Measurements from ENCODE around the gene ZSCAN29.
"Not testable (repeated sequence)": the region's sequence is repeated elsewhere in the genome, so short reads cannot be mapped to it uniquely, and the experiment has no call there.

DNA sequence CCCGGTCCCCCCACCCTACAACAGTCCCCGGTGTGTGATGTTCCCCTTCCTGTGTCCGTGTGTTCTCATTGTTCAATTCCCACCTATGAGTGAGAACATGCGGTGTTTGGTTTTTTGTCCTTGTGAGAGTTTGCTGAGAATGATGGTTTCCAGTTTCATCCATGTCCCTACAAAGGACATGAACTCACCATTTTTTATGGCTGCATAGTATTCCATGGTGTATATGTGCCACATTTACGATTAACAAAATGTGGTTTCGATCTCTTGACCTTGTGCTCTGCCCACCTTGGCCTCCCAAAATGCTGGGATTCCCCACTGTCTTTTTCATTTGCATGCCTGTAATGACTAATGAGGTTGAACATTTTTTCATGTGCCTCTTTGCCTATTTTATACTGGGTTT is 22.7 kb upstream of the ZSCAN29 start:
- not testable (repeated sequence) for TF ChIP-seq POLR2A (IDR thresholded peaks at IDR 0.05)
- TF ChIP-seq, protein P1, sequence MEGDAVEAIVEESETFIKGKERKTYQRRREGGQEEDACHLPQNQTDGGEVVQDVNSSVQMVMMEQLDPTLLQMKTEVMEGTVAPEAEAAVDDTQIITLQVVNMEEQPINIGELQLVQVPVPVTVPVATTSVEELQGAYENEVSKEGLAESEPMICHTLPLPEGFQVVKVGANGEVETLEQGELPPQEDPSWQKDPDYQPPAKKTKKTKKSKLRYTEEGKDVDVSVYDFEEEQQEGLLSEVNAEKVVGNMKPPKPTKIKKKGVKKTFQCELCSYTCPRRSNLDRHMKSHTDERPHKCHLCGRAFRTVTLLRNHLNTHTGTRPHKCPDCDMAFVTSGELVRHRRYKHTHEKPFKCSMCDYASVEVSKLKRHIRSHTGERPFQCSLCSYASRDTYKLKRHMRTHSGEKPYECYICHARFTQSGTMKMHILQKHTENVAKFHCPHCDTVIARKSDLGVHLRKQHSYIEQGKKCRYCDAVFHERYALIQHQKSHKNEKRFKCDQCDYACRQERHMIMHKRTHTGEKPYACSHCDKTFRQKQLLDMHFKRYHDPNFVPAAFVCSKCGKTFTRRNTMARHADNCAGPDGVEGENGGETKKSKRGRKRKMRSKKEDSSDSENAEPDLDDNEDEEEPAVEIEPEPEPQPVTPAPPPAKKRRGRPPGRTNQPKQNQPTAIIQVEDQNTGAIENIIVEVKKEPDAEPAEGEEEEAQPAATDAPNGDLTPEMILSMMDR (IDR thresholded peaks at IDR 0.05) = not testable (repeated sequence)
